GM18873 (cell line): Measurements from ENCODE around the gene ARHGAP6.

Experiments used
- ATAC-seq: cut with Tn5 transposase; IDR thresholded peaks from one replicate; pipeline ENCODE4 v1.9.1; 2021; ENCODE audit warnings: mild to moderate bottlenecking, moderate library complexity, moderate number of reproducible peaks; ENCODE audit not compliant: unreplicated experiment, low FRiP score

The ARHGAP6 gene

DNA sequence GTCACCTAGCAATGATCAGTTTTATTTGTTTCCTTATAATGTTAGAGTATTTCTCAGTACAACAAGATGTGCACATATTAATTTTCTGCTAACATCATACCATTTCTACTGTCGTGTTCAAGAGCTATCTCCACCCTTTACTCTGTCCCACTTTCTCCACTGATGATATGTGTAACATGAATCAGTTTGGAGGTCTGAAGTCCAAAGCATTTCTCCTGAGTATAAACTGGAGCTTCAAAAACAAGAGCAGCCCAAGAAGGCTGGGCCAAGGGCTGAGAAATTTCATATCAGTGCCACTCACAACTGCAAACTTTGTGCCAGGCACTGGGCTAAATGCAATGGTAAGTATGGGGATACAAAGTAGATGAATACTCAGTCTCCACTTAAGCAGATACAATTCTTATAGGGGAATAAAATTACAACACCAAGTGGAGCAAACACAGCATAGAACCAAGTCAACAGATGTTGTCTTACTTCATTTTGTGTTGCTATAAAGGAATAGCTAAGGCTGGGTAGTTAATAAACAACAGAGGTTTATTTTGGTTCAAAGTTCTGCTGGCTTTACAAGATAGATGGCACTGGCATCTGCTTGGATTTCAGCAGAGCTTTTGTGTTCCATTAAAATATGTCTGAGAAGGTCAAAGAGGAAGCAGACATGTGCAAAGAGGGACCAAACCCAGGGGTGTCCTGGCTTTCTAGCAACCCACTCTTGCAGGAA lies 328.3 kb downstream of the ARHGAP6 start:
- no peak for ATAC-seq

DNA sequence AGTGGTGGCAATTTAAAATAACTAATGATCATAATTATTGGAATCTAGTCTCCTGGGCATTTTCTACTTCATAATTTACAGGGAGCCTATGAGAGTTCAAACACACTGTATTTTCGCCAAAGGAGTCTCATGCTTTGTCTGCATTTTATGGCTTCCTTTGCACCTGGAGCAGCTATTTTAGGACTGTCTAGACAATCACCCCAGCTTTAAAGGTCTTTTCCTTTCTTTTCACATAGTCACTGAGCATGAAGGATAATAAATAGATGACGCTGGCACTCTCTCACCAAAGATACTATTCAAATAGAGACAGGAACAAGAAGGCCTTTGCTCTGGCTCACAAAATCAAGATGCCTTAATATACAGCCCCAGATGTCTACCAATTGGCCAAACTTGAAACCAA lies 329.5 kb downstream of the ARHGAP6 start:
- ATAC-seq, result no peak

DNA sequence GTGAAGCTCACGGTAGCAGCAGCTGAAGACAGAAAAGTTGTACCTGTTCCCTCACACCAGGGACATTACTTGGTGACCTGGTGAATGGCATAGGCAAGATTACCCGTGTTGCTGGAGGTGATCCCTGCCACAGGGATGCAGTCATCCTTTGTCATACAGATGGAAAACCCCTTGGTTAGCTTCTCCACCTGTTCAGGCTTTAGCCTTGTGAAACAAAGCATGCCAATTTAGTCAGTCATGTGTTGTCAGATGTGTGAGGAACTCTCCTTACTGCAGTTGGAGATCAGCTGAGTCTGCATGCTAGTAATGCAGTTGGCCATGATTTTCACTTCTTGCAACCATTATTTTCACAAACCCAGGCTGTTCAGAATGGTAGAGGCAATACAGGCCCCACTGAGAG lies 331.6 kb downstream of the ARHGAP6 start:
- no peak for ATAC-seq

DNA sequence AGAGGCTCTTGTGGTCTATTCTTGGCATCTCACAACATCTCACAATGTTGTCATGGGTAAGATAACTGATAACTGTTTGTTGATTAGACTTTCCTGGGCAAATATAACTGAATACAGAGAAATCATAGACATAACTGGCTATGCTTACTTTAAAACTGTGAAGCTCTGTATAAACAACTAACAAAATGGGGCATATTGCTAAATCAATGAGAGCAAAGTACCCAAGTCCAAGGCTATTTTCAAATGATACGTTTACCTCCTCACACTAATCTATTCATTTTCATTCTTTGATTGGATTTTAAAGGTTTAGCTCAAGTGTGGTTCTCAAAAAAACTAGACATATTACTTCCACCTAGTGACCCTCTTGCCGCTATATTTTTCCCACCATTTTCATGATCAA lies 333.9 kb downstream of the ARHGAP6 start:
- no peak for ATAC-seq

DNA sequence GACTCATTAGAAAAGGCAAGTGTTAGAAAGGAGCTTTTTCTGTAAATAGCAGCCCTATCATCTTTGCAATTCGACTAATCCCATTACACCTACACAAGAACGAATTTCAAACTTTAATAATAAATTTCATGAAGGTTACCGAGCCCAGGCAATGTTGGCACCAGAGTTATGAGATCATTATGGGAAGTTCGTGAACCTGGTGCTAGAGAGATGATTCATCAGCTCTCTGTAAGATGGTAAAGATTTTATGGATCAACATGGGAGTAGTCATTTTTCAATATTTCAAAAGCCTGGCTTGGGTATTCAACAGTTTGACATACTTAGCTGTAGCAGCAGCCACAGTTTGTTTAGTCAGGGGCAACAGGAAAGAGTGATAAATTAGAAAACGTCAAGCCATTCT lies 336.7 kb downstream of the ARHGAP6 start:
- ATAC-seq, result no peak

DNA sequence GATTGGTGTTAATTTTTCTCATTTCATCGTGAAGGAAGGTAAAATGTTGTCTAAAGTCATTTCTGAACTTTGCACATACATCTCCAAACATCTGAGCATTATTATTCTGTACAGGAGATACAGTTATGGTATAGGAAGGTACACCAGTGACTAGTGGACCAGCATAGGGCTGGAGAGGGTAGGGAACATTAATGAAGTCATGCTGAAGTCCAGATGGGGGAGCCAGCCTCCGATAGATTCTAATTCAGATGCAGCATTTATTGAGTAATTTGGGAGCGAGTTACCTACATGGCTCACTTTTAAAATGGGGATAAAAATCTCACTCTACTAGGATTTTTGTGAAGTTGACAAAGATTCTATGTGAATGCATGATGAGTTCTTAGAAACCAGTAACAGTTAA lies 337.6 kb downstream of the ARHGAP6 start:
- no peak for ATAC-seq

DNA sequence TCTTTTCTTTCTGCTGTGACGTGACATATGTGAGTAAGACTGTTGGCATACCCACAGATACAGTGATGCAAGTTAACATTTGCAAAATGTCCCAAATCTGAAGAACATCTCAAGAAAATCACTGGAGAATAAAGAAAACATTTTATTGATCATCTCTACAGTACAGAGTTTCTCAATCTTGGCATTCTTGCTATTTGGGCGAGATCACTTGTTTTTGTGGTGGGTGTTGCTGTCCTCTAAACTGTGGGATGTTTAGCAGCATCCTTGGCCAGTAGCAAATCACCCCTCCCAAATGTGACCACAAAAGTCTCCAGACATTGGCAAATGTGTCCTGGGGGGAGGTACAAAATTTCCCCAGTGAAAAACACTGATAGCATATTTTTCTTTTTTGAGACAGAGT lies 343.7 kb downstream of the ARHGAP6 start:
- no peak for ATAC-seq

DNA sequence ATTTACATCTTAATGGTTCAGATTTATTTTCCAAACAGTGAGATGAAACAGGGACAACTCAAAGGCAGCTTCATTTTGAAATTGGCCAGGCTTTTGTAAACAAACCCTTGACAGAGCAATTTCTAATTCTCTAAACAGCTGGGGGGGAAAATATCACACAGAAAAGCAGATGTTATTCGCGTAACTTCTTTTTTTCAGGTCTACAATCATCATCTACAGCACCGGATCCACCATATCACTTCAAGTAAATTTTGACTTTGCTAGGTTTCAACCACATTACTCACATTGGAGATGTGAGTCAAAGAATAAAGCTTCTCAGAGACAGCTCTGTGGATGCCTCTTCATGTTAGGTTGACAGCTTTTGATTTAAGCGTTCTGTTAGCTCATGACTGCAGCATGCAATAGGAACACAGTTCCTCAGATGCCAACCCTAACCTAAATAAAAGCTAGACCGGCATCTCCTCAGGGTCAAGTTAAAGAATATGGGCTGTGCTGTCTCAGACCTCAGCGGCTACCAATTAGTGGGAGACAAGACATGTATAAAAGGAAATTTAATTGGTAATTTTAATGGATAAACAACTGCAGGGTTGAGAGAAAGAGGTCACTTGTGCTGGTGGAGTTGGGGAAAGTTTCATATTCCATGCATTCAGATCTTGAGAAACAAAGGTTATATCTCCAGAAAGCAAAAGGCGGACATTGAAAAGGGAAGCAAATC lies 345.8 kb downstream of the ARHGAP6 start:
- no peak for ATAC-seq

DNA sequence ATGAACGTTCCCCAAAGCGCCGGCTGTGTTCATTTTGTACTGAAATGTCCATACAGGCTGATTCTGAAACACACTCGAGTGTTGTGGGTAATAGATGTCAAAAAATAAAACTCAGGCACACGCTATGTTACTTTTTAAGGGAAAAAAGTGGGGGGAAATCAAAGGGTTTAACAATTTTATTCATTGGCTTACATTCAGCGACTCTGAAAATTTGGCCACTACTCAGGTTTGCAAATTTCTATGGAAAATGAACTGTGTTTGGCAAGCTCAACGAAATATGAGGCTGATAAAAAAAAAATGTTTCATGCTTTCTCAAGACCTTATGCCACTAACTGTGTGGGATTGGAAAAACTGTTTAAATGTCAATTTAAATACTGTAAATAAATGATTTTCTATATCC lies 354.0 kb downstream of the ARHGAP6 start:
- ATAC-seq, result no peak

DNA sequence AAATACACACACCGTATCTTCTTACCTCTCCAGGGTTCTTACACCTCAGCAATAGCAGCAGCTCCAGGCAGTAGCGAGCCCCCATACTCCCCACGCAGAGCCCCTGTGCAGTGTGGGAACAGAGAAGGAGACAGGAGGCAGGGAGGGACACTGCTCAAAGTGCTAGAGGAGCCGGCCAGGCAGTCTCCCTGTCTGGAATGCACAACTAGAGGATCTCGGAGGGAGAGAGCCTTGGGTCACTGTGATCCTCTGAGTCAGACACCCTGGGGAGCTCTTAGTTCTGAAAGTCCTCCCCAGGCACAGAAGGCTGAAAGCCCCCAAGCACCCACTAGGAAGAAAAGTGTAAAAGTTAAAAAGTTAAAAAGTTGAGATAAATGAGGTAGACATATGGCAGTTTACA lies 356.5 kb downstream of the ARHGAP6 start:
- no peak for ATAC-seq

DNA sequence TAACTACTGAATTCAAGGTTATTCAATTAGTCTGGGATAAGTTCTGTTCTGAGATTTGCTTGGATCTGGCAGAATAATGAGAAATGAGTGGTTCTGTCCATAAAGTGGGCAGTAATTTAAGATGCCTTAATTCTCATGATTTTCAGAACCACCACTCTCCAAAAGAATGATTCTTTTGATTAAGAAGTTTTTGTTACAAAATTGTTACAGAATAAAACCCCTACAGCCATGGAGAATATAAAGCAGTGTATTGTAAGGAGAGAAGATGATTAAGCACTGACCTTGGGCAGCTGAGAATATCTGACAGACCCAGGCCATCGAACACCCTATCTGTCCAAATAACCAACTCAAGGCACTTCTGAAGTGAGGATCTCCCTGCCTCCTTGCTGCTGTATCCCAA lies 360.1 kb downstream of the ARHGAP6 start:
- ATAC-seq, result no peak

DNA sequence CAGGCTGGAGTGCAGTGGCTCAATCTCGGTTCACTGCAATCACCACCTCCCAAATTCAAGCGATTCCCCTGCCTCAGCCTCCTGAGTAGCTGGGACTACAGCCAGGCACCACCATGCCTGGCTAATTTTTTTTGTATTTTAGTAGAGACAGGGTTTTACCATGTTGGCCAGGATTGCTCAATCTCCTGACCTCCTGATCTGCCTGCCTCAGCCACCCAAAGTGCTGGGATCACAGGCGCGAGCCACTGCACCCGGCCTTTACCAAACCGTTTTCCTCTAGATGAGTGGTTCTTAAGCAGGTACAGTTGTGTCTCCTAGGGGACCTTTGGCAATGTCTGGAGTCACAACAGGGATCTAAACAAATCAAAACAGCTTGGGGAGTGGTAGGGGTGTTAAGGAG lies 360.9 kb downstream of the ARHGAP6 start:
- ATAC-seq, result no peak

DNA sequence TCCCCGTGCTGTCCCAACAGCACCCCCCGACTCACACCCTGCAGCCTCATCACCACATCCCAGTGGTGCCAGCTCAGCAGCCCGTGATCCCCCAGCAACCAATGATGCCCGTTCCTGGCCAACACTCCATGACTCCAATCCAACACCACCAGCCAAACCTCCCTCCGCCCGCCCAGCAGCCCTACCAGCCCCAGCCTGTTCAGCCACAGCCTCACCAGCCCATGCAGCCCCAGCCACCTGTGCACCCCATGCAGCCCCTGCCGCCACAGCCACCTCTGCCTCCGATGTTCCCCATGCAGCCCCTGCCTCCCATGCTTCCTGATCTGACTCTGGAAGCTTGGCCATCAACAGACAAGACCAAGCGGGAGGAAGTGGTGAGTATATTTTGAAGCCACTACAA lies 367.1 kb downstream of the ARHGAP6 start:
- ATAC-seq, result no peak

DNA sequence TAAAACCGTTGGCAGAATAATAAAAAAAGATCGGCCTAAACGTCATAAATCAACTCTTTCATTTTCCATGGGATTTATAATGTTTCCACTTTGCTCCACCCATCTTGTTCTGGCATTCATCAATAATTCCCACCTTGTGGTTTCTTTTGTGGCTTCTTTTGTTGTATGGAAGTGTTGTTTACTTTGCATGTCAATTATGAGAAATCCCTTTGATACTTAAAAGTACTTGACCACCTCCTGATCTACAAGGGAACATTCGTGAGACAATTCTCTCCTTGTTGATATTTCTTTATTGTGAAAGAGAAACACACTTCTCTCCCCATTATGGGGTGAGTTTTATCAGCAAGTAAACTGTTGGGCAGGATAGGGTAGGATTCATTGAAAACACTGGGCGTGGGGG lies 369.7 kb downstream of the ARHGAP6 start:
- no peak for ATAC-seq

DNA sequence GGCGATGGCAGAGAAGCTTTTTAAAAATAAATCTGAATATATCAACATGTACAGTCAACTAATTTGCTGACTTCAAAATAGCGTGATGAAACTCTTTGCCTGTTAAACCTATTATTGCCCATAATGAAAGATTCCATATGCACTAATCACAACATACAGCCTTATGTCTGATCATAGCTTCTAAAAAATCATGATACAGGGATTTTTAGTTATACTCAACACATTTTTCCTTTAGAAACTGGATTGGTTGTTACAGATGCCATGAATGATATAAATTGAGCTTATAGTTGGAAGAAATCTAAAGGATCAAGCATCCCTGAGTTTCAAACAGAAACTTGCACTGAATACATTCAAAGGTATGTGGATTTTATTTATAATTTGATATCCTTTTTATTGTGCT lies 372.6 kb downstream of the ARHGAP6 start, which contains the start of gene AMELX:
AMELX (plus strand) TSS at position 301 of the 400 bp plus-strand sequence. CDS start 1,376 bp downstream, outside the sequence.
- ATAC-seq, result no peak

DNA sequence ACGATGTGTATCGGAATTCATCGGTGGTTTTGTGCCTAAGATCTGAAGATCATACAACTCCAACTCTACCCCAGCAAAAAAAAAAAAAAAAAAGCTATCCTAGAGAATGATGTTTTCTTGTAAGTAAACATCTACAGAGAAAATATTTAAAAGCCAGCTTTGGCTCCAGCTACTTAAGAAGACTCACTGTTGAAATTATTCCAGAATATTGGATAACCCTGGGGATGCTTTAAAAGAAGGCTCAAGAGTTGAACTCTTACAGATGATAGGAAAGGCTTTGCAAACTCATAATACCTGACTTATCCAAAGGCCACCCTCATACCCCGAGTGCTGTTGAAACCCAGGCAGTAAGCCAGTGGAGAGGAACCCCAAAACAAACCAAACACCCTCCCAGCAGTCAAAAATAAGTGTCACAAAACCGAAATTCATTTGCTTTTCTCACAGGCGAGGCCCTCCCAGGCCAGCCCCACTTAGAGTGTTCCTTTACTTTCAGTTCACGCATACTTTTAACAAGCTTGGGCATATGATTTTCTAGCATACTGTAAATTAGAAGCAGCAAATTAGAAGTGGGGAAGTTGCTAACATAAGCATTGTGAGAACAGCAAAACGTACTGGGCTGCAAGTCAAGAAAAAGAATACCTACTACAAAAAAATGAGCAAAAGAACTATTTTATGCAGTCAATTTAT lies 375.2 kb downstream of the ARHGAP6 start:
- no peak for ATAC-seq

DNA sequence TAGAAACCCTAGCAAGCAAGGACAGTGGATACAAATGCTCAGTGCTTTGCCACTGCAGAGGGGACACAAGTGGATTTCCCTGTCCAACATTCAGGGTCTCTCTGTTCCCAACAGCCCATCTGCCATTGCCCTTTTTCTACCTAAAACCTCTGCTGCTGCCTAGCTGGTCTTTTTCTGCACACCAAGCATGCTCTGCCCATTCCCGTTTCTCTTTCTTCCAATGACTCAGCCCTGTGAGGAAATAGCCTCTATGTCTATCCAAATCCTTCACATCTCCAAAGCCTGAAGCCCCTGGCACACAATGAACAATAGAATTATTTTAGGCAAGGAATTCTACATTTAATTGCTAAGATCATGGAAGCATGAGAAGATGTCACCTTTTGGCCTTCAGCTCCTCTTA lies 378.2 kb downstream of the ARHGAP6 start:
- no peak for ATAC-seq

DNA sequence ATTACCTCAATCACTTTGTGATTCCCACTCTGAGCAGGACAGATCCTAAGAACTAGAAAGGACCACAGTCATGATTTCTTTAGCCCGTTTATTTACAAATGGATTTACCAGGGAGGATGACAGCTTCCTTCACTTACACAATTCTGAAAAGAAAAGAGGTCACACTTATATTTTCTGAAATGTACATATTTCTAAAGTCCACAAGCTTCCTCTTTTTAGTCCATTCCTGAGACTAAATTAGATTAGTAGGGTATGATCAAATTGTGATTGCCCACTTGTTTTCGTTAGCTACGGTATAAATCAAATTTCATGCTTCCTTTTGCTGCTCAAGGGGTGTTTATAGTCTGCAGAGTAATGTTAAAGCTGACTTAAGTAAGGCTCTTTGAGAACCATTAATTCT lies 380.1 kb downstream of the ARHGAP6 start:
- no peak for ATAC-seq

DNA sequence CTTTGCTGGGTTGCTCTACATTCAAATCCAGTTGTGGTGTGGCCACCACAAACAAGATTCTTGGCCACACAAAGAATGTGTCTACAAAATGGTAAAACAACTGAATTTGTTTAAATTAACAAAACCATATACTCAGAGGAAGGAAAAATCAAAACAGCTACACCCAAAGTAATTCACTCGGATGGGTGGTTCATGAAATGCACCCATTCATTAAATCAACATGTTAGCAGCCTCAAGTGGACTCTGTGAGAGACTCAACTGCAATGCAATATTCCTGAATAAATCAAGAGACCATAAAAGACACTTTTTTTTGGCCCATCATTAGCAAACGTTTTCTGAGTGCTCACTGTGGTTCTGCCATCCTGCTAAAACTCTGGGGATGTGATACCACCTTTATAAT lies 383.7 kb downstream of the ARHGAP6 start:
- ATAC-seq, result no peak

DNA sequence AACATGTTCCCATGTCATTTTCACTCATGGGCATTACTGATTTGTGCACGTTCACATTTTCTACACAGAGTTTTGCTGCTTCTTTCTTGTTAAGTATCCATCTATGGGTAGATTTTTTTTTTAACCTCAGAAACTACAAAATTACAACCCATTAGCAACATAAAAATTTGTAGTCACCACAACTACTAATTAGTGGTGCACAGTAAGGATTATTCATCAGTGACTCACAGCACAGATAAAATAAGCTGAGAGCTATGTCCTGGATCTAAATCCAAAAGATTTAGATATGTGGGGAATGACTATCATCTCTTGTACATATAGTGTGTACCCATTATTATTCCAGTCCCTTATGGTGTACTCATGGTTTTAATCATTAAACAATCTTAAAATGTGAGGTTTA lies 392.2 kb downstream of the ARHGAP6 start:
- ATAC-seq, result no peak

DNA sequence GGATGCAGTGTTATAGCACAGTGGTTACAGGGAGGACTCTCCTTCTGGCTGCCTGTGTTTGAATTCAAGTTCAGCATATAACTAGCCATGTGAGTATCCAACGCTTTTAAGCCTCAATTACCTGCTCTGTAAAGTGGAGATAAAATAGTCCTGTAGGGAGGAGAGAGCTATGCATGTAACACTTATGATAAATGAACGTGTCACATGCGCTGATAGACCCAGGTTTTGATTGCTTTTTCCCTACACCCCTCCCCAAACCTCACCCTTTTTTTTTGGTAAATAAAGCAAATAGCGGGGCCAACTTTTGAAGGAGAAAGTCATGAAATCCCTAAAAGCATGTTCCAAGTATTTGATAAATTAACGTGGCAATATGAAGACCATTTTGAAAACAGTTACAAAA lies 392.9 kb downstream of the ARHGAP6 start:
- no peak for ATAC-seq

DNA sequence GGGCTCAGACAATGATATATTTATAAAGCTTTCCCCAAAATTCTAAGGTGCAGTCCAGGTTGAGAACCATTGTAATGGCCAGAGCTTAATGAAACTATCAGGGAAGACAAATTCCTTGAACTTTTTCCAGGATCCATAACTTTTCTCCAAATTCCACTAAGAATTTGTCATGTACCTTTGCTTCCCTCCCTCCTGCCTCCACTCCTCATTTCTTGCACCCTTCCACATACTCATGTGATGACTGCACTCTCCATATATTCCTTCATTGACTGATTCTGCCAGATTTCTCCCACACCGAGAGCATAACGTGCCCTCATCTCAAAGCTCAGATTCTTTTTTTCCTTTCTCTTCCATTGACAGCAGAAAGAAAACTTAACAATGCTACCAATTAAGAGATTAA lies 393.4 kb downstream of the ARHGAP6 start:
- no peak for ATAC-seq
